ENCODE data around the gene PRPF18. TPM values are rescaled to one million over a fixed set of nuclear protein-coding genes. Genes with fewer than 3 reads are reported as not detected.

Gene PRPF18
- total RNA-seq, 2 donors from 2014 or later, result 18.5 to 22.5 TPM

Other genes with a start within 250 kb of the PRPF18 start
- gene SEPHS1, start 238.7 kb upstream of the PRPF18 start, total RNA-seq, result 10 to 100 TPM; 40.4 to 73.7 TPM
- not detected for gene BEND7, start 58.0 kb upstream of the PRPF18 start, total RNA-seq